LNCAP (cell line): Measurements from ENCODE around the gene DPP3.

Experiments used
- CTCF ChIP-seq: fragments of 450-650 bp; IDR thresholded peaks from 2 replicates; pipeline ENCODE4 v1.5.1; 2017; ENCODE audit warnings: mild to moderate bottlenecking

The DPP3 gene

GRCh38 chr11:66497206-66497605, 17.0 kb downstream of the DPP3 start:
- no peak for TF ChIP-seq CTCF

- TF ChIP-seq CTCF: no peak
These were observed 18.3 kb downstream of the DPP3 start for GRCh38 chr11:66498506-66498905.

- TF ChIP-seq CTCF: no peak
These were observed 25.1 kb downstream of the DPP3 start for GRCh38 chr11:66505276-66505816.

GRCh38 chr11:66509131-66509561, 28.9 kb downstream of the DPP3 start:
- TF ChIP-seq CTCF: no peak

GRCh38 chr11:66510271-66510989, 30.2 kb downstream of the DPP3 start, which contains the start of gene BBS1:
TSS of gene BBS1 (plus strand) at chr11:66510635. CDS start at chr11:66510660, 25 bp downstream.
- TF ChIP-seq CTCF: no peak

GRCh38 chr11:66510990-66511339, 30.7 kb downstream of the DPP3 start:
- TF ChIP-seq CTCF: no peak

GRCh38 chr11:66523611-66524010, 43.4 kb downstream of the DPP3 start:
- no peak for TF ChIP-seq CTCF
